Ishikawa (cell line): ENCODE data around the gene RASGRP2.

Experiments used
- CEBPB ChIP-seq: IDR thresholded peaks from 2 replicates; pipeline ENCODE4 v1.6.1; 2012
- CREB1 ChIP-seq: IDR thresholded peaks from 2 replicates; pipeline ENCODE4 v1.6.1; 2012; ENCODE audit warnings: low read depth
- EGR1 ChIP-seq: IDR thresholded peaks from 2 replicates; pipeline ENCODE4 v1.6.1; 2012
- EP300 ChIP-seq: IDR thresholded peaks from 2 replicates; pipeline ENCODE4 v1.6.1; 2012; ENCODE audit warnings: borderline replicate concordance
- FOXM1 ChIP-seq: IDR thresholded peaks from 2 replicates; pipeline ENCODE4 v1.6.1; 2012; ENCODE audit warnings: low read depth, borderline replicate concordance
- MAX ChIP-seq: IDR thresholded peaks from 2 replicates; pipeline ENCODE4 v1.6.1; 2012
- RAD21 ChIP-seq: IDR thresholded peaks from 2 replicates; pipeline ENCODE4 v1.6.1; 2012; ENCODE audit warnings: low read depth
- TAF1 ChIP-seq: IDR thresholded peaks from 2 replicates; pipeline ENCODE4 v1.6.1; 2012; ENCODE audit warnings: low read depth, mild to moderate bottlenecking
- TEAD4 ChIP-seq: IDR thresholded peaks from 2 replicates; pipeline ENCODE4 v1.6.1; 2012
- USF1 ChIP-seq: IDR thresholded peaks from 2 replicates; pipeline ENCODE4 v1.6.1; 2012
- YY1 ChIP-seq: IDR thresholded peaks from 2 replicates; pipeline ENCODE4 v1.6.1; 2012; ENCODE audit warnings: low read depth
- ZBTB7A ChIP-seq: IDR thresholded peaks from 2 replicates; pipeline ENCODE4 v1.6.1; 2012; ENCODE audit warnings: low read depth
- TF ChIP-seq, protein P1 (sequence below): IDR thresholded peaks from 2 replicates; pipeline ENCODE4 v1.6.1; 2012; ENCODE audit warnings: low read depth, mild to moderate bottlenecking

- no peak for TF ChIP-seq CREB1
- TF ChIP-seq USF1: no peak
- TF ChIP-seq ZBTB7A: no peak
- no peak for TF ChIP-seq MAX
- no peak for TF ChIP-seq TAF1
- no peak for TF ChIP-seq RAD21
- no peak for TF ChIP-seq CEBPB
- no peak for TF ChIP-seq FOXM1
- TF ChIP-seq, protein P1, sequence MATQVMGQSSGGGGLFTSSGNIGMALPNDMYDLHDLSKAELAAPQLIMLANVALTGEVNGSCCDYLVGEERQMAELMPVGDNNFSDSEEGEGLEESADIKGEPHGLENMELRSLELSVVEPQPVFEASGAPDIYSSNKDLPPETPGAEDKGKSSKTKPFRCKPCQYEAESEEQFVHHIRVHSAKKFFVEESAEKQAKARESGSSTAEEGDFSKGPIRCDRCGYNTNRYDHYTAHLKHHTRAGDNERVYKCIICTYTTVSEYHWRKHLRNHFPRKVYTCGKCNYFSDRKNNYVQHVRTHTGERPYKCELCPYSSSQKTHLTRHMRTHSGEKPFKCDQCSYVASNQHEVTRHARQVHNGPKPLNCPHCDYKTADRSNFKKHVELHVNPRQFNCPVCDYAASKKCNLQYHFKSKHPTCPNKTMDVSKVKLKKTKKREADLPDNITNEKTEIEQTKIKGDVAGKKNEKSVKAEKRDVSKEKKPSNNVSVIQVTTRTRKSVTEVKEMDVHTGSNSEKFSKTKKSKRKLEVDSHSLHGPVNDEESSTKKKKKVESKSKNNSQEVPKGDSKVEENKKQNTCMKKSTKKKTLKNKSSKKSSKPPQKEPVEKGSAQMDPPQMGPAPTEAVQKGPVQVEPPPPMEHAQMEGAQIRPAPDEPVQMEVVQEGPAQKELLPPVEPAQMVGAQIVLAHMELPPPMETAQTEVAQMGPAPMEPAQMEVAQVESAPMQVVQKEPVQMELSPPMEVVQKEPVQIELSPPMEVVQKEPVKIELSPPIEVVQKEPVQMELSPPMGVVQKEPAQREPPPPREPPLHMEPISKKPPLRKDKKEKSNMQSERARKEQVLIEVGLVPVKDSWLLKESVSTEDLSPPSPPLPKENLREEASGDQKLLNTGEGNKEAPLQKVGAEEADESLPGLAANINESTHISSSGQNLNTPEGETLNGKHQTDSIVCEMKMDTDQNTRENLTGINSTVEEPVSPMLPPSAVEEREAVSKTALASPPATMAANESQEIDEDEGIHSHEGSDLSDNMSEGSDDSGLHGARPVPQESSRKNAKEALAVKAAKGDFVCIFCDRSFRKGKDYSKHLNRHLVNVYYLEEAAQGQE: no peak
- no peak for TF ChIP-seq YY1
- TF ChIP-seq EP300: no peak
- TF ChIP-seq TEAD4: no peak
- TF ChIP-seq EGR1: no peak
These were observed 26.2 kb upstream of the RASGRP2 start for GRCh38 chr11:64770120-64770519.
